ENCODE measurements around the gene SLC35A3.

The SLC35A3 gene

GRCh38 chr1:100073531-100073930, 103.7 kb downstream of the SLC35A3 start:
- ChIA-PET POLR2A (ENCODE audit: low non-redundant PET) (interaction anchor here (0.6 kb wide), 1 partner anchor 193 kb away, joined by 3 read pairs; the partner anchor contains the start of gene RTCA), CTCF (no interaction called here)
- TF ChIP-seq CTCF (conservative IDR thresholded peaks at IDR 0.05; ENCODE audit: low read depth): no peak
- H3K27ac ChIP-seq: no peak overlapping the region
- no peak for DNase-seq (ENCODE audit: low spot score)

GRCh38 chr1:100074604-100075395, 105.0 kb downstream of the SLC35A3 start:
- ChIA-PET POLR2A (ENCODE audit: low non-redundant PET) (no interaction called here), CTCF (no interaction called here)
- no peak for TF ChIP-seq CTCF (conservative IDR thresholded peaks at IDR 0.05; ENCODE audit: low read depth)
- no peak overlapping the region for H3K27ac ChIP-seq
- DNase-seq (ENCODE audit: low spot score): no peak

GRCh38 chr1:100075773-100076172, 106.0 kb downstream of the SLC35A3 start:
- no peak for TF ChIP-seq CTCF (conservative IDR thresholded peaks at IDR 0.05; ENCODE audit: low read depth)
- H3K27ac ChIP-seq: no peak overlapping the region
- no peak for DNase-seq (ENCODE audit: low spot score)
- ChIA-PET CTCF (no interaction called here), POLR2A (ENCODE audit: low non-redundant PET) (no interaction called here)

GRCh38 chr1:100076319-100076718, 106.5 kb downstream of the SLC35A3 start:
- H3K27ac ChIP-seq: no peak overlapping the region
- POLR2A ChIA-PET (ENCODE audit: low non-redundant PET): no interaction called here
- CTCF ChIA-PET: no interaction called here

GRCh38 chr1:100076744-100077143, 106.9 kb downstream of the SLC35A3 start:
- no peak for DNase-seq (ENCODE audit: low spot score)
- no peak overlapping the region for H3K27ac ChIP-seq
- POLR2A ChIA-PET (ENCODE audit: low non-redundant PET): no interaction called here
- TF ChIP-seq CTCF (conservative IDR thresholded peaks at IDR 0.05; ENCODE audit: low read depth): no peak
- CTCF ChIA-PET: no interaction called here

More at GRCh38 chr1:100076319-100076718, 106.5 kb downstream of the SLC35A3 start:
- no peak for TF ChIP-seq CTCF (conservative IDR thresholded peaks at IDR 0.05; ENCODE audit: low read depth)
- no peak for DNase-seq (ENCODE audit: low spot score)

- ChIA-PET CTCF (no interaction called here), POLR2A (ENCODE audit: low non-redundant PET) (no interaction called here)
- TF ChIP-seq CTCF (conservative IDR thresholded peaks at IDR 0.05; ENCODE audit: low read depth): no peak
- DNase-seq (ENCODE audit: low spot score): no peak
- no peak overlapping the region for H3K27ac ChIP-seq
These were observed 107.7 kb downstream of the SLC35A3 start for GRCh38 chr1:100077531-100077930.
